H9 (cell line): ENCODE results near the gene CASQ2. TPM values are rescaled to one million over a fixed set of nuclear protein-coding genes. Genes with fewer than 3 reads are reported as not detected.

Experiments
- DNase-seq: peaks from one replicate; pipeline ENCODE4 v3.0.0-alpha.2; 2017
- H2AFZ ChIP-seq: one replicate; pipeline ENCODE4 v1.6.1; 2013; ENCODE audit warnings: mild to moderate bottlenecking, low read length, control low read depth, moderate library complexity
- H2AK5ac ChIP-seq: 2 replicates; pipeline ENCODE4 v1.6.1; 2013; ENCODE audit warnings: low read length, control low read depth, mixed read lengths; ENCODE audit not compliant: insufficient read length
- H2BK120ac ChIP-seq: one replicate; pipeline ENCODE4 v1.6.1; 2013; ENCODE audit warnings: low read depth, mild to moderate bottlenecking, low read length, control low read depth, inconsistent platforms; ENCODE audit not compliant: poor library complexity, severe bottlenecking
- H2BK12ac ChIP-seq: 2 replicates; pipeline ENCODE4 v1.6.1; 2013; ENCODE audit warnings: low read length, control low read depth, mixed read lengths, low read depth; ENCODE audit not compliant: insufficient read length
- H2BK15ac ChIP-seq: 2 replicates; pipeline ENCODE4 v1.6.1; 2013; ENCODE audit warnings: low read depth, low read length, control low read depth
- H2BK20ac ChIP-seq: one replicate; pipeline ENCODE4 v1.6.1; 2013; ENCODE audit warnings: low read depth, mild to moderate bottlenecking, low read length, control low read depth, inconsistent platforms; ENCODE audit not compliant: poor library complexity, severe bottlenecking
- H2BK5ac ChIP-seq: 2 replicates; pipeline ENCODE4 v1.6.1; 2013; ENCODE audit warnings: low read length, control low read depth, mixed read lengths; ENCODE audit not compliant: insufficient read length
- H3K14ac ChIP-seq: 2 replicates; pipeline ENCODE4 v1.6.1; 2013; ENCODE audit warnings: low read length, control low read depth; ENCODE audit not compliant: insufficient read depth
- H3K18ac ChIP-seq: 2 replicates; pipeline ENCODE4 v1.6.1; 2013; ENCODE audit warnings: low read depth, mild to moderate bottlenecking, mixed read lengths, low read length, control low read depth; ENCODE audit not compliant: insufficient read length
- H3K23ac ChIP-seq: 2 replicates; pipeline ENCODE4 v1.6.1; 2013; ENCODE audit warnings: low read length, control low read depth, mixed read lengths, low read depth; ENCODE audit not compliant: insufficient read length
- H3K23me2 ChIP-seq: 2 replicates; pipeline ENCODE4 v1.6.1; 2013; ENCODE audit warnings: low read depth, mild to moderate bottlenecking, mixed read lengths, low read length, control low read depth; ENCODE audit not compliant: insufficient read length, poor library complexity, severe bottlenecking
- H3K27ac ChIP-seq: 2 replicates; pipeline ENCODE4 v1.5.1; 2013; ENCODE audit warnings: low read length, control low read depth, mixed read lengths, low read depth; ENCODE audit not compliant: insufficient read length
- H3K27me3 ChIP-seq: 2 replicates; pipeline ENCODE4 v1.6.1; 2013; ENCODE audit warnings: low read length, control low read depth, inconsistent platforms; ENCODE audit not compliant: insufficient read depth
- H3K4ac ChIP-seq: 2 replicates; pipeline ENCODE4 v1.6.1; 2013; ENCODE audit warnings: low read depth, mild to moderate bottlenecking, control low read depth, inconsistent platforms, low read length, moderate library complexity
- H3K4me1 ChIP-seq: 2 replicates; pipeline ENCODE4 v1.6.1; 2013; ENCODE audit warnings: low read length, control low read depth, inconsistent platforms; ENCODE audit not compliant: insufficient read depth
- H3K4me2 ChIP-seq: 2 replicates; pipeline ENCODE4 v1.6.1; 2013; ENCODE audit warnings: low read length, control low read depth, mixed read lengths; ENCODE audit not compliant: insufficient read length, insufficient read depth
- H3K56ac ChIP-seq: 2 replicates; pipeline ENCODE4 v1.6.1; 2013; ENCODE audit warnings: low read depth, mild to moderate bottlenecking, mixed read lengths, low read length, control low read depth; ENCODE audit not compliant: insufficient read length
- H3K79me1 ChIP-seq: 2 replicates; pipeline ENCODE4 v1.6.1; 2013; ENCODE audit warnings: low read depth, mild to moderate bottlenecking, moderate library complexity, low read length, control low read depth, inconsistent platforms; ENCODE audit not compliant: insufficient read depth, poor library complexity, severe bottlenecking
- H3K79me2 ChIP-seq: 2 replicates; pipeline ENCODE4 v1.6.1; 2013; ENCODE audit warnings: low read length, control low read depth, inconsistent platforms; ENCODE audit not compliant: insufficient read depth
- H3K9ac ChIP-seq: 2 replicates; pipeline ENCODE4 v1.6.1; 2013; ENCODE audit warnings: low read length, control low read depth, mixed read lengths; ENCODE audit not compliant: insufficient read length; ENCODE audit errors: extremely low read depth
- H3K9me3 ChIP-seq: one replicate; pipeline ENCODE4 v1.6.1; 2013; ENCODE audit warnings: low read depth, low read length, inconsistent platforms; ENCODE audit not compliant: control insufficient read depth
- H3T11ph ChIP-seq: one replicate; pipeline ENCODE4 v1.6.1; 2013; ENCODE audit warnings: mild to moderate bottlenecking, low read length, control low read depth, inconsistent platforms
- H4K20me1 ChIP-seq: one replicate; pipeline ENCODE4 v1.6.1; 2013; ENCODE audit not compliant: control insufficient read depth, insufficient read length, insufficient read depth
- H4K5ac ChIP-seq: 2 replicates; pipeline ENCODE4 v1.6.1; 2013; ENCODE audit warnings: low read depth, mild to moderate bottlenecking, mixed read lengths, low read length, control low read depth; ENCODE audit not compliant: insufficient read length
- H4K8ac ChIP-seq: replicated peaks from 2 replicates; pipeline ENCODE4 v1.6.1; 2013; ENCODE audit warnings: low read length, control low read depth, mixed read lengths, low read depth; ENCODE audit not compliant: insufficient read length
- H4K91ac ChIP-seq: 2 replicates; pipeline ENCODE4 v1.6.1; 2013; ENCODE audit warnings: low read depth, mild to moderate bottlenecking, moderate library complexity, mixed read lengths, low read length, control low read depth; ENCODE audit not compliant: insufficient read length
- H3K27ac Mint-ChIP-seq, 3 experiments: 2 replicates in 2 of 3; 3 replicates in 1 of 3; pipeline ENCODE4 v1.8.0; 2020 to 2021; ENCODE audit warnings: mixed read lengths in 3 of 3, mild to moderate bottlenecking in 1 of 3, moderate library complexity in 1 of 3
- H3K27me3 Mint-ChIP-seq: 2 replicates; pipeline ENCODE4 v1.8.0; 2021; ENCODE audit warnings: low read depth, mild to moderate bottlenecking, moderate library complexity, mixed read lengths
- H3K36me3 Mint-ChIP-seq, 3 experiments: 2 replicates in 2 of 3; 3 replicates in 1 of 3; pipeline ENCODE4 v1.8.0; 2020 to 2021; ENCODE audit warnings: low read depth in 3 of 3, mixed read lengths in 3 of 3; ENCODE audit not compliant: insufficient read depth in 1 of 3
- H3K4me1 Mint-ChIP-seq, 2 experiments: 2 replicates each; pipeline ENCODE4 v1.8.0; 2020; ENCODE audit warnings: mixed read lengths in 2 of 2
- H3K4me3 Mint-ChIP-seq, 2 experiments: 2 replicates in 1 of 2; 3 replicates in 1 of 2; pipeline ENCODE4 v1.8.0; 2020 to 2021; ENCODE audit warnings: mild to moderate bottlenecking in 2 of 2, mixed read lengths in 2 of 2, moderate library complexity in 1 of 2
- H3K9me3 Mint-ChIP-seq, 2 experiments: 2 replicates in 1 of 2; 3 replicates in 1 of 2; pipeline ENCODE4 v1.8.0; 2020; ENCODE audit warnings: mild to moderate bottlenecking in 2 of 2, mixed read lengths in 2 of 2, moderate library complexity in 1 of 2
- CTCF ChIP-seq: fragments of 200-600 bp; sonication (generic); conservative IDR thresholded peaks from 3 replicates; pipeline ENCODE4 v1.8.0; 2021; ENCODE audit warnings: antibody characterized with exemption, mild to moderate bottlenecking
- WGBS: extraction: QIAGEN DNeasy Blood & Tissue Kit; methylation state at CpG from one replicate; pipeline ENCODE4 v1.1.7; 2013; ENCODE audit warnings: missing lambda C conversion rate, low lambda C conversion rate, mixed read lengths; ENCODE audit not compliant: insufficient read length; ENCODE audit errors: extremely low coverage; 5-methylcytosine and 5-hydroxymethylcytosine counted together
- total RNA-seq: library from RNA; stranded (reverse); gene quantifications from 2 replicates; pipeline ENCODE4 v1.2.1, GENCODE V29; 2021

The CASQ2 gene
- total RNA-seq, 1 experiment from 2014 or later = not detected

- no peak overlapping the region for H3T11ph ChIP-seq
- no peaks in the 10 kb centered on the region for H3K27me3 Mint-ChIP-seq
- H2AFZ ChIP-seq = no peak overlapping the region
- no peak overlapping the region for H4K5ac ChIP-seq
- H2BK20ac ChIP-seq = no peak overlapping the region
- H4K20me1 ChIP-seq = no peaks in the 10 kb centered on the region
- no peak overlapping the region for H2BK5ac ChIP-seq
- no peak for TF ChIP-seq CTCF
- H2BK120ac ChIP-seq = no peak overlapping the region
- H4K8ac ChIP-seq = no peak overlapping the region
- H3K9me3 ChIP-seq = no peaks in the 10 kb centered on the region
- peaks cover 36 to 58% of the 10 kb centered on the region in 2 experiments for H3K4me1 Mint-ChIP-seq
- peaks cover 8 to 36% (median 27%) of the 10 kb centered on the region in 3 experiments for H3K36me3 Mint-ChIP-seq
- H4K91ac ChIP-seq = no peak overlapping the region
- H3K4me2 ChIP-seq = no peak overlapping the region
- no peak for DNase-seq
- H3K18ac ChIP-seq = no peak overlapping the region
- no peaks in the 10 kb centered on the region for H3K23me2 ChIP-seq
- H2AK5ac ChIP-seq = no peak overlapping the region
- no CpG with 5 or more reads among the region's 7 CpGs for WGBS
- no peaks in the 10 kb centered on the region for H3K9me3 Mint-ChIP-seq
- H3K27me3 ChIP-seq = no peaks in the 10 kb centered on the region
- H3K27ac ChIP-seq = no peak overlapping the region
- peaks cover 14% of the 10 kb centered on the region; the same call in 1 of the 2 replicates for H3K4me1 ChIP-seq
- no peak overlapping the region for H2BK15ac ChIP-seq
- no peak overlapping the region for H3K56ac ChIP-seq
- H3K14ac ChIP-seq = no peak overlapping the region; the same call in 1 of the 2 replicates
- no peak overlapping the region for H3K4me3 Mint-ChIP-seq
- no peak overlapping the region for H3K9ac ChIP-seq
- H2BK12ac ChIP-seq = no peak overlapping the region
- H3K79me1 ChIP-seq = no peaks in the 10 kb centered on the region
- H3K23ac ChIP-seq = no peak overlapping the region
- H3K4ac ChIP-seq = no peak overlapping the region
- 0 out of 2 replicates have a peak, but pooled peaks cover 4% of the 10 kb centered on the region for H3K79me2 ChIP-seq
- H3K27ac Mint-ChIP-seq = peak overlapping the region in 2 of 3 experiments; percentile 76 to 83; a peak in 3 of 7 replicates
Measured at GRCh38 chr1:115655306-115655663, 113.2 kb downstream of the CASQ2 start.
